ENCODE measurements around the gene PI4KB.

GRCh38 chr1:151325231-151325630, 2.0 kb downstream of the PI4KB start:
- TF ChIP-seq CTCF (conservative IDR thresholded peaks at IDR 0.05; ENCODE audit: low read length) (no peak), EZH2phosphoT487 (IDR thresholded peaks at IDR 0.05; ENCODE audit: borderline replicate concordance, low read depth, low read length) (no peak)
